IMR-90 (cell line): Measurements from ENCODE around the gene USPL1. TPM values are rescaled to one million over a fixed set of nuclear protein-coding genes. Genes with fewer than 3 reads are reported as not detected.

Experiments
- ATAC-seq: fragments of 200-7000 bp; cut with Tn5 transposase; 2 replicates; pipeline ENCODE4 v1.9.1; 2020; ENCODE audit warnings: low read depth, mild to moderate bottlenecking, moderate library complexity
- BruUV-seq: library from RNA; stranded (reverse); fragments of 400-500 nt; replicated peaks from 2 replicates; lab custom pipeline; 2021; lab: Mats Ljungman, UMichigan
- CTCF ChIA-PET: fragments of 300-600 bp; formaldehyde crosslinking; extraction: SDS; loops from one replicate; lab custom pipeline; 2021; ENCODE audit warnings: antibody characterized with exemption; lab: Yijun Ruan, JAX
- POLR2A ChIA-PET: fragments of 300-600 bp; sonication (Branson Sonifier 250); formaldehyde crosslinking; loops from one replicate; lab custom pipeline; 2022; ENCODE audit warnings: antibody characterized with exemption; ENCODE audit not compliant: unreplicated experiment; lab: Charles Lee
- DNase-seq: peaks from one replicate; pipeline ENCODE4 v3.0.0; 2013
- H2AFZ ChIP-seq: replicated peaks from 2 replicates; pipeline ENCODE3; 2013; ENCODE audit warnings: low read length, mild to moderate bottlenecking; ENCODE audit not compliant: poor library complexity
- H2AK5ac ChIP-seq: 2 replicates; pipeline ENCODE4 v1.6.1; 2013; ENCODE audit warnings: low read depth, low read length, inconsistent platforms
- H2AK9ac ChIP-seq: replicated peaks from 2 replicates; pipeline ENCODE3; 2013; ENCODE audit warnings: mild to moderate bottlenecking, low read depth, low read length, moderate library complexity; ENCODE audit not compliant: poor library complexity
- H2BK120ac ChIP-seq: 2 replicates; pipeline ENCODE4 v1.6.1; 2013; ENCODE audit warnings: low read depth, low read length, inconsistent platforms
- H2BK15ac ChIP-seq: 3 replicates; pipeline ENCODE4 v1.6.1; 2013; ENCODE audit warnings: low read depth, low read length, inconsistent platforms
- H2BK20ac ChIP-seq: 2 replicates; pipeline ENCODE4 v1.6.1; 2013; ENCODE audit warnings: low read depth, mild to moderate bottlenecking, inconsistent platforms, low read length, moderate library complexity
- H2BK5ac ChIP-seq: 2 replicates; pipeline ENCODE4 v1.6.1; 2013; ENCODE audit warnings: mild to moderate bottlenecking, low read depth, low read length, inconsistent platforms; ENCODE audit not compliant: poor library complexity, severe bottlenecking
- H3K14ac ChIP-seq: replicated peaks from 2 replicates; pipeline ENCODE4 v1.6.1; 2013; ENCODE audit warnings: low read depth, low read length, inconsistent platforms
- H3K18ac ChIP-seq: 2 replicates; pipeline ENCODE4 v1.6.1; 2013; ENCODE audit warnings: low read depth, low read length, control low read depth
- H3K23ac ChIP-seq: 2 replicates; pipeline ENCODE4 v1.6.1; 2013; ENCODE audit warnings: low read depth, low read length, inconsistent platforms
- H3K27ac ChIP-seq: 2 replicates; pipeline ENCODE4 v1.5.1; 2013; ENCODE audit warnings: mild to moderate bottlenecking, control low read depth, low read length; ENCODE audit not compliant: insufficient read depth
- H3K27me3 ChIP-seq: 2 replicates; pipeline ENCODE4 v1.6.1; 2013; ENCODE audit warnings: low read length; ENCODE audit not compliant: control insufficient read depth, insufficient read depth
- H3K36me3 ChIP-seq: 2 replicates; pipeline ENCODE4 v1.6.1; 2013; ENCODE audit warnings: low read length, mixed read lengths; ENCODE audit not compliant: control insufficient read depth, insufficient read depth
- H3K4ac ChIP-seq: 2 replicates; pipeline ENCODE4 v1.6.1; 2013; ENCODE audit warnings: low read depth, low read length, inconsistent platforms
- H3K4me1 ChIP-seq: 2 replicates; pipeline ENCODE4 v1.6.1; 2013; ENCODE audit warnings: low read length, mixed read lengths; ENCODE audit not compliant: control insufficient read depth, insufficient read depth
- H3K4me2 ChIP-seq: 2 replicates; pipeline ENCODE4 v1.6.1; 2013; ENCODE audit warnings: low read depth, mild to moderate bottlenecking, control low read depth, low read length, moderate library complexity
- H3K4me3 ChIP-seq: 2 replicates; pipeline ENCODE4 v1.5.1; 2013; ENCODE audit warnings: low read depth, mild to moderate bottlenecking, control low read depth, low read length, moderate library complexity; ENCODE audit not compliant: insufficient read depth
- H3K56ac ChIP-seq: 2 replicates; pipeline ENCODE4 v1.6.1; 2013; ENCODE audit warnings: low read length, inconsistent platforms; ENCODE audit not compliant: insufficient read depth; ENCODE audit errors: extremely low read depth
- H3K79me1 ChIP-seq, 2 experiments: 2 replicates each; pipeline ENCODE4 v1.6.1; 2013; ENCODE audit warnings: low read length in 2 of 2, inconsistent platforms in 1 of 2, low read depth in 1 of 2
- H3K9ac ChIP-seq: 2 replicates; pipeline ENCODE4 v1.6.1; 2013; ENCODE audit warnings: low read depth, low read length, control low read depth
- H3K9me1 ChIP-seq: 2 replicates; pipeline ENCODE4 v1.6.1; 2013; ENCODE audit warnings: low read length, inconsistent platforms; ENCODE audit not compliant: insufficient read depth
- H3K9me3 ChIP-seq: 2 replicates; pipeline ENCODE4 v1.6.1; 2013; ENCODE audit warnings: low read length; ENCODE audit not compliant: control insufficient read depth, insufficient read depth
- H4K20me1 ChIP-seq: 2 replicates; pipeline ENCODE4 v1.6.1; 2013; ENCODE audit warnings: low read length, inconsistent platforms; ENCODE audit not compliant: insufficient read depth
- H4K5ac ChIP-seq: 2 replicates; pipeline ENCODE4 v1.6.1; 2013; ENCODE audit warnings: mild to moderate bottlenecking, low read depth, low read length, control low read depth
- H4K8ac ChIP-seq, 2 experiments: 2 replicates each; pipeline ENCODE4 v1.6.1; 2013; ENCODE audit warnings: low read depth in 2 of 2, low read length in 2 of 2, control low read depth in 1 of 2, inconsistent platforms in 1 of 2
- H4K91ac ChIP-seq: 2 replicates; pipeline ENCODE4 v1.6.1; 2013; ENCODE audit warnings: low read depth, low read length, inconsistent platforms; ENCODE audit not compliant: insufficient read depth
- CTCF ChIP-seq: conservative IDR thresholded peaks from 2 replicates; pipeline ENCODE4 v1.5.1; 2012; ENCODE audit warnings: mild to moderate bottlenecking, low read depth, low read length, improper control_type of control experiment
- MXI1 ChIP-seq: IDR thresholded peaks from 2 replicates; pipeline ENCODE4 v1.6.1; 2012; ENCODE audit warnings: low read depth, mild to moderate bottlenecking, low read length, moderate library complexity, borderline replicate concordance
- RAD21 ChIP-seq: IDR thresholded peaks from 2 replicates; pipeline ENCODE4 v1.6.1; 2012; ENCODE audit warnings: low read length, improper control_type of control experiment
- SMC3 ChIP-seq: fragments of 150-350 bp; IDR thresholded peaks from 2 replicates; pipeline ENCODE4 v1.6.1; 2016; ENCODE audit warnings: low read depth, mild to moderate bottlenecking, antibody characterized with exemption, low read length, moderate library complexity
- WGBS, 2 experiments: methylation state at CpG; one replicate each; pipeline versions ENCODE4 v1.1.5 to v1.1.7; 2013; ENCODE audit warnings: missing lambda C conversion rate in 2 of 2; ENCODE audit not compliant: insufficient read length in 1 of 2; ENCODE audit errors: extremely low coverage in 2 of 2; 5-methylcytosine and 5-hydroxymethylcytosine counted together
- dilution Hi-C: fragments of 300-500 bp; cut with HindIII; formaldehyde crosslinking; loops from one replicate; pipeline ENCODE4 v1.14.3; 2018; ENCODE audit warnings: low sequenced_read_pairs; ENCODE audit not compliant: unreplicated experiment
- in situ Hi-C: fragments of 300-500 bp; cut with MboI; formaldehyde crosslinking; loops from 3 replicates; pipeline ENCODE4 v1.14.3; 2019; ENCODE audit warnings: low sequenced_read_pairs, inconsistent platforms, mixed read lengths
- intact Hi-C: fragments of 100-400 bp; cut with micrococcal nuclease; formaldehyde crosslinking; loops from 2 replicates; pipeline ENCODE4 v1.10.0; 2022
- polyA plus RNA-seq, 3 experiments: library from polyadenylated mRNA; depleted of rRNA; stranded (reverse); fragments of >200 nt; gene quantifications; 2 replicates each; pipeline ENCODE4 v1.2.3, GENCODE V29; 2012; ENCODE audit warnings: low replicate concordance in 1 of 3
- total RNA-seq: library from RNA; depleted of rRNA; stranded (reverse); fragments of >200 nt; gene quantifications from 2 replicates; pipeline ENCODE4 v1.2.3, GENCODE V29; 2012

Gene USPL1
- total and polyA plus RNA-seq, 2 of the 4 experiments (the other 2 are of a cell fraction): 12.1 to 15.4 TPM

- Histone ChIP-seq H2AK5ac (no peak overlapping the region), H3K4ac (no peak overlapping the region), H4K8ac (no peak overlapping the region), H3K14ac (no peak overlapping the region), H3K4me3 (no peak overlapping the region), H2BK5ac (no peak overlapping the region), H3K4me1 (peaks cover 7% of the 10 kb centered on the region), H2BK20ac (no peak overlapping the region), H3K18ac (no peak overlapping the region), H3K9ac (no peak overlapping the region), H3K9me3 (no peaks in the 10 kb centered on the region), H3K9me1 (peaks cover 3% of the 10 kb centered on the region; the same call in 1 of the 2 replicates), H3K23ac (no peak overlapping the region), H2AFZ (no peak overlapping the region), H4K20me1 (no peaks in the 10 kb centered on the region), H2AK9ac (no peak overlapping the region), H3K27me3 (no peaks in the 10 kb centered on the region), H4K91ac (no peak overlapping the region), H3K56ac (no peak overlapping the region), H4K5ac (no peak overlapping the region), H3K27ac (no peak overlapping the region), H2BK120ac (no peak overlapping the region; the same call in 1 of the 2 replicates), H3K79me1 (no peaks in the 10 kb centered on the region), H2BK15ac (no peak overlapping the region; the same call in 2 of the 3 replicates), H3K36me3 (no peaks in the 10 kb centered on the region), H3K4me2 (no peak overlapping the region)
- CTCF ChIA-PET: no interaction called here
- TF ChIP-seq RAD21 (peak; percentile 57), MXI1 (no peak), CTCF (peak; percentile 36), SMC3 (peak; percentile 40)
- intact Hi-C loops: loop anchor here (10.0 kb wide), 1 partner anchor 338 kb away; no protein-coding TSS in a partner anchor
- WGBS, 2 experiments: no CpG with 5 or more reads among the region's 3 CpGs
- DNase-seq (peak; percentile 47), ATAC-seq (no peak)
- BruUV-seq: no TSS peak
- POLR2A ChIA-PET: no interaction called here
- dilution Hi-C loops: no loop called here
- in situ Hi-C loops: loop anchor here (10.0 kb wide), 1 partner anchor 188 kb away; no protein-coding TSS in a partner anchor
Measured at GRCh38 chr13:30676672-30677071, 59.0 kb downstream of the USPL1 start.
